Esophagus mucosa (tissue), 1 donor: ENCODE results near the gene PSTPIP1. TPM values are rescaled to one million over a fixed set of nuclear protein-coding genes. Genes with fewer than 3 reads are reported as not detected.

Source experiments
- ATAC-seq: fragments of 200-7000 bp; cut with Tn5 transposase; one replicate; pipeline ENCODE4 v1.9.1; 2020
- total RNA-seq: library from RNA; stranded (reverse); gene quantifications from one replicate; pipeline ENCODE4 v1.2.4, GENCODE V29; 2023
- donor health status: DM: yes; HTN: yes; CAD: no.

The PSTPIP1 gene
- total RNA-seq, 1 donor from 2014 or later: 1.3 TPM

GRCh38 chr15:77074350-77074749 is 79.4 kb downstream of the PSTPIP1 start:
- no peak for ATAC-seq

- no peak for ATAC-seq
Measured at GRCh38 chr15:77075528-77075927, 80.6 kb downstream of the PSTPIP1 start.

DNA sequence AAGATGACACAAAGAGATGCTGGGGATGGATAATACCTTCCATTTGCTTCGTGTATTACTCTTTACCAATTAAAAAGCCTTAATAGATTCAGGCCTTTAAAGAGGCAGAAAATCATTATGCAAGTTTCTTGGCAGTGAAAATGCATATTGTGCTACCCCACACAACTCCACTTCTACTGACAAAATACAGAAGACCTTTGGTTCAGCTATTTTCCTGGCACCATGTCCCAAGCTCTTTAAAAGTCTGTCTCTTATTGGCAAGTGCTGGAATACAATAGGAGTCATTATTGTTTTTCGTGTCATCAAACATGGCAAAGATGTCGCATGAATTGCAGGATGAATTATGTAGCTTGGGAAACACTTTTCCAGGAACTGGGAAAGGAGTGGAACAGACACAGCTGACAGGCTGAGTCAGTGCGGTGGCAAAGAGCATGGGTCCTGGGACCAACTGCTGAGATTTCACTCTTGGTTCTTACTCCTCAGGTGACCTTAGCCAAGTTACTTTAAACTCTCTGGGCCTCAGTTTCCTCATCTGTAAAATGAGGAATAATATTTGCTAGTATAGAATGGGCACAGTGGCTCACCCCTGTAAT is 81.5 kb downstream of the PSTPIP1 start:
- ATAC-seq: no peak

GRCh38 chr15:77081971-77082370 is 87.0 kb downstream of the PSTPIP1 start:
- ATAC-seq: no peak

- peak; percentile 97 for ATAC-seq
Measured at GRCh38 chr15:77083381-77084160, 88.6 kb downstream of the PSTPIP1 start.

GRCh38 chr15:77084436-77084835 is 89.5 kb downstream of the PSTPIP1 start:
- peak; percentile 6 for ATAC-seq

DNA sequence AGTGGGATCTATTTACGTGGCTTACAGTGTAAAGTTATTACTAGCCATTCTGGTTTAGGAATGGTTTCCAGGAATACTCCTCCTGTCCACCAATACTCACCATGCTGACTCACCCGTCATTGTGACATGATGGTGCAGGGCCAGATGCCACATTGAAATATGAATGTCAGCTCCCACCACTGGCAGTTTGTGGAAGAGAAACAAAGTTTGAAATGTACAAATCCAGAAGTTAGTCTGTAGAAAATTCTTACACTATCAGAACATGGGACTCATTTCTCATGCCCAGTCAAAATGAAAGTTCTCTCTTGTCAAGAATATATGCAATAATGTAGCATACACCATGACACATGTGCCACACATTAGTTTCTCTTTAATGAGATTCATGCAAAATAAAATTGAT is 90.4 kb downstream of the PSTPIP1 start:
- ATAC-seq: peak; percentile 56

Other genes with a start within 250 kb of the PSTPIP1 start
- 19.5 TPM for gene SCAPER, start 89.8 kb upstream of the PSTPIP1 start, total RNA-seq
- 25.0 TPM for gene RCN2, start 63.4 kb upstream of the PSTPIP1 start, total RNA-seq
- 60.8 TPM for gene TSPAN3, start 76.0 kb downstream of the PSTPIP1 start, total RNA-seq